Adrenal gland (tissue), 5 donors: ENCODE results near the gene PLSCR5.

Experiments
- POLR2A ChIP-seq, 2 donors: fragments of 450-650 bp; IDR thresholded peaks; one replicate each; pipeline ENCODE4 v1.6.1; 2017; ENCODE audit warnings: antibody characterized with exemption in 2 of 2, mild to moderate bottlenecking in 2 of 2, moderate library complexity in 1 of 2
- TF ChIP-seq, protein P1 (sequence below), 6 experiments: fragments of 450-650 bp in 4 of 6; fragments of 200-600 bp in 2 of 6; sonication (generic) in 1 of 6; IDR thresholded peaks; 1 replicate in 5 of 6; 2 replicates in 1 of 6; pipeline versions ENCODE4 v1.5.1 to v1.8.0; 2016 to 2021; ENCODE audit warnings: antibody characterized with exemption in 6 of 6, mild to moderate bottlenecking in 2 of 6, moderate library complexity in 1 of 6
- donor health status: DM: no; HTN: no; CAD: no.

GRCh38 chr3:146537603-146538002, 67.5 kb downstream of the PLSCR5 start:
- TF ChIP-seq, protein P1, sequence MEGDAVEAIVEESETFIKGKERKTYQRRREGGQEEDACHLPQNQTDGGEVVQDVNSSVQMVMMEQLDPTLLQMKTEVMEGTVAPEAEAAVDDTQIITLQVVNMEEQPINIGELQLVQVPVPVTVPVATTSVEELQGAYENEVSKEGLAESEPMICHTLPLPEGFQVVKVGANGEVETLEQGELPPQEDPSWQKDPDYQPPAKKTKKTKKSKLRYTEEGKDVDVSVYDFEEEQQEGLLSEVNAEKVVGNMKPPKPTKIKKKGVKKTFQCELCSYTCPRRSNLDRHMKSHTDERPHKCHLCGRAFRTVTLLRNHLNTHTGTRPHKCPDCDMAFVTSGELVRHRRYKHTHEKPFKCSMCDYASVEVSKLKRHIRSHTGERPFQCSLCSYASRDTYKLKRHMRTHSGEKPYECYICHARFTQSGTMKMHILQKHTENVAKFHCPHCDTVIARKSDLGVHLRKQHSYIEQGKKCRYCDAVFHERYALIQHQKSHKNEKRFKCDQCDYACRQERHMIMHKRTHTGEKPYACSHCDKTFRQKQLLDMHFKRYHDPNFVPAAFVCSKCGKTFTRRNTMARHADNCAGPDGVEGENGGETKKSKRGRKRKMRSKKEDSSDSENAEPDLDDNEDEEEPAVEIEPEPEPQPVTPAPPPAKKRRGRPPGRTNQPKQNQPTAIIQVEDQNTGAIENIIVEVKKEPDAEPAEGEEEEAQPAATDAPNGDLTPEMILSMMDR (IDR thresholded peaks at IDR 0.05): no peak
- TF ChIP-seq POLR2A (IDR thresholded peaks at IDR 0.05): no peak
